DMS 273 (cell line): ENCODE results near the gene PKLR.
"Not testable (repeated sequence)": the region's sequence is repeated elsewhere in the genome, so short reads cannot be mapped to it uniquely, and the experiment has no call there.

Experiments used
- DNase-seq: peaks from one replicate; lab custom pipeline; 2025; ENCODE audit not compliant: unreplicated experiment; lab: John Stamatoyannopoulos, UW

Gene PKLR

DNA sequence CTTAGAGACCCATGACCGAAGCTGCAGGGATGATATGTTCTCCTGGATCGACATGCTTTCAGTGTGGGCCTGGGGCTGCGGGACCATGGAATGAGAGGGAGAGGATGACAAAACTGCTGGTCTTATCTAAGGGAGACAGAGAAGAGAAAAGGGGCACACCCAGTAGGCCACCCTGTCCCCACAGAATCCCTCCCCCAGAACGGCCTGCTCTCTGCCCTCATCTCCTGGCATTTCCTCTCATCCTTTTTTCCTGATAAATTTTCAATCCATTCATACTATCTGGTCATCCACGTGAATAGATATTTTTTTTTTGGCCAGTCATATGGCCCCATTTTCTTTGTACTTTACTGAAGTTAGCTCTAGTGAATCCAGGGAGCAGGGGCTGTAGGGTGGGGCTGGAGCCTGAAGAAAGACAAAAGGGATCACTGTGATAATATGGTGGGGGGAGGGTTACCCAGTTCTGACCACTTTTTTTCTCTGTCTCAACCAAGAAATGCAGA, at the start of gene PKLR:
PKLR (minus strand) TSS at position 97 of the 500 bp plus-strand sequence; CDS start at position 54, 43 bp downstream.
- no peak for DNase-seq

DNA sequence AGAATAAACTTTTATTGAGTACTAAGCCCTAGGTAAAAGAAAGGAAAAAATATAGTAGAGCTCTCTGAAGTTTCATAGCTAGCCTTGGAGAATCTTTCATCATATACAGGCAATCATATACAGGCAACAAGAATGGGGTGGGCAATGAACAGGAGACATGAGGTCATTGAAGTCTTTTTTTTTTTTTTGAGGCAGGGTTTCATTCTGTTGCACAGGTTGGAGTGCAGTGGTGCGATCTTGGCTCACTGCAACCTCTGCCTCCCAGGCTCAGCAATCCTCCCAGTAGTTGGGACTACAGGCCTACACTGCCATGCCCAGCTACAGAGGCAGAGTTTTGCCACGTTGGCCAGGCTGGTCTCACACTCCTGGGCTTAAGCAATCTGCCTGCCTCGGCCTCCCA, 41.6 kb upstream of the PKLR start:
- DNase-seq, result no peak

DNA sequence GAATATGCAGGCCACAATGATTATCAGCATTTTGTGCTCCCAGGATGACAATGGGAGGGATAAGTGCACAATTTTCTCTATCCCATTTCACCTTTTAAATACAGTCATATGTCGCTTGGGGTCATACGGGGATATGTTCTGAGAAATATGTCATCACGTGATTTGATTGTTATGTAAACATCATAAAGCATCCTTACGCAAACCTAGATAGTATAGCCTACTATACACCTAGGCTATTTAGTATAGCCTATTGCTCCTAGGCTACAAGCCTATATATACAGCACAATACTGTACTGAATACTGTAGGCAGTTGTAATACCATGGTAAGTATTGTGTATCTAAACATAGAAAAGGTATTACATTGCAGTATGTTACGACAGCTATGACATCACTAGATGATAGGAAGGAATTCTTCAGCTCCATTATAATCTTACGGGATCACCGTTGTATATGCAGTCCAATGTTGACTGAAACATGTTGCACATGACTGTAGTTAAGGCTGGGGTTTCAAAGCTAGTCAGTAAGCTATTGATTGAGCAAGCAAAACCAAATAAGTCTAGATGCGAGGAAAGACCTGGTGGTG, 38.4 kb upstream of the PKLR start:
- no peak for DNase-seq

DNA sequence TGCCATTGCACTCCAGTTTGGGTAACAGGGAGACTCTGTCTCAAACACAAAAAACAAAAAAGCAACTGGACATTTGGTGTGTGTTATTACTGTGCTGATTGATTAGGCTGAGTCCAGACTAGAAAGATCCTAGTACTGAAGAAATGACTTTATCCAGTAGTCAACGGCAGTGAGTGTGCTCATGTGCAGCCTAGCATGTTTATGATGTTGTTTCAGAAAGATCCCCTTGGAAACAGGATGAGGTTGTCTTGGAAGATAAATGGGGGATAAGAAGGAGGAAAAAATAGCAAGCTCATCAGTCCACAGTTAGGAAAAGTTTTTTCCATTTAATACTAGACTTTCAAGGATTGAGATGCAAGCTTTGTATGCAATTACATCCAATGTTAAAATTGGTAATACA, 33.7 kb upstream of the PKLR start:
- no peak for DNase-seq

DNA sequence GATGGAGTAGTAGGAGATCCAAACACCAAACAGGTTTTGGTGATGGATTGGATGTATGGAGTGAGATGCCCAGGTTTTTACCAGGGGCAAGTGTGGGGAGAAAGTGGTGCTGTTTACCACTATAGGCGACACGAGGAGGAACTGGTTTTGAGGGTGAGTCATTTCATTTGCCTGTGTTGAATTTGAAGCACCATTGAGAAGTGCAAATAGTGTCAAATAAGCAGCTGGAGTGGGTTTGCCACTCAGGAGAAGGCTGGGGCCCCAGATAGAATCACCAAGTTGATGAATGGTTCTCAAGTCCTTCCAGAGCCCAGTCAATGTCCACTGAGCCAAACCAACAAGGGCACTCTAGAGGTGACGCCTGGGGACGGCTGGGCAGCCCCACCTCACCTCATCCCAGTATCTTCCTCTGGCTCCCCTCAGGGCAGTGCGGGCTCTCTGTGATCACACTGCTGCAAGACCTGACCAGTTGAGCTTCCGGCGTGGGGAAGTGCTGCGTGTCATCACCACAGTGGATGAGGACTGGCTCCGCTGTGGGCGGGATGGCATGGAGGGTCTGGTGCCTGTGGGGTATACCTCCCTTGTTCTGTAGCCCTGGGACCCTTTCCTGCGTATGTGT, 28.9 kb upstream of the PKLR start:
- no peak for DNase-seq

DNA sequence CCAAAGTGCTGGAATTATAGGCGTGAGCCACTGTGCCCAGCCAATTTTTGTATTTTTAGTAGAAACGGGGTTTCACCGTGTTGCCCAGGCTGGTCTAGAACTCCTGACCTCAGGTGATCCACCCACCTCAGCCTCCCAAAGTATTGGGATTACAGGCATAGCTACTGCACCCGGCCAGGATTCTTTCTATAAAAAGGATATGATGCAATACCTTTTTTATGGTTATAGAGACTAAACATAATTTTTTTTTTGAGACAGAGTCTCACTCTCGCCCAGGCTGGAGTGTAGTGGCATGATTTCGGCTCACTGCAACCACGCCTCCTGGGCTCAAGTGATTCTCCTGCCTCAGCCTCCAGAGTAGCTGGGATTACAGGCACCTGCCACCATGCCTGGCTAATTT, 27.6 kb upstream of the PKLR start:
- DNase-seq, result not testable (repeated sequence)

DNA sequence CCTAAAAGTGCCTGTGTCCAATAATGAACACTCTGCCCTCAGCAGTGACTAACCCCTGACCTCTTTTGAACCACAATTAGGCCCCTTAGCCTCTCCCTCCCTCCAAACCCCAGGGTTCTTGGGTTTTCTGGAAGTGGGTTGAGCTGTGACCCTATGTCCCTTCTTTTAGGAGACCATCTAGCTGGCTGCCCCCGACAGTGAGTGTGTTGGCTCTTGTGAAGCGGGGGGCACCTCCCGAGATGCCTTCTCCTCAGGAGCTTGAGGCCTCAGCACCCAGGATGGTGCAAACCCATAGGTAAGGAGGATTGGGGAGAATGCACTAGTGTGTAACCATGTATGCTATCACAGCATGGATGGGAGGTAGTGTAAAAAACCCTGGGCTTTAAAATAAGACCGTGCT, 26.7 kb upstream of the PKLR start:
- no peak for DNase-seq

DNA sequence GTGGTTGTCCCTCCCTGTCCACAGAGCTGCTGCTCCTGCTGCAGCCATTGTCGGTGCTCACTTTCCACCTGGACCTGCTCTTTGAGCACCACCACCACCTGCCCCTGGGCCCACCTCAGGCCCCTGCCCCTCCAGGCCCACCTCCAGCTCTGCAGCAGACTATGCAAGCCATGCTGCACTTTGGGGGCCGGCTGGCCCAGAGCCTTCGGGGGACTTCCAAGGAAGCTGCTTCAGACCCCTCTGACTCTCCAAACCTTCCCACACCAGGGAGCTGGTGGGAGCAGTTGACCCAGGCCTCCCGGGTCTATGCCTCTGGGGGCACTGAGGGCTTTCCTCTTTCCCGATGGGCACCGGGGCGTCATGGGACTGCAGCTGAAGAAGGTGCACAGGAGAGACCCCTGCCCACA, 25.4 kb upstream of the PKLR start:
- no peak for DNase-seq

DNA sequence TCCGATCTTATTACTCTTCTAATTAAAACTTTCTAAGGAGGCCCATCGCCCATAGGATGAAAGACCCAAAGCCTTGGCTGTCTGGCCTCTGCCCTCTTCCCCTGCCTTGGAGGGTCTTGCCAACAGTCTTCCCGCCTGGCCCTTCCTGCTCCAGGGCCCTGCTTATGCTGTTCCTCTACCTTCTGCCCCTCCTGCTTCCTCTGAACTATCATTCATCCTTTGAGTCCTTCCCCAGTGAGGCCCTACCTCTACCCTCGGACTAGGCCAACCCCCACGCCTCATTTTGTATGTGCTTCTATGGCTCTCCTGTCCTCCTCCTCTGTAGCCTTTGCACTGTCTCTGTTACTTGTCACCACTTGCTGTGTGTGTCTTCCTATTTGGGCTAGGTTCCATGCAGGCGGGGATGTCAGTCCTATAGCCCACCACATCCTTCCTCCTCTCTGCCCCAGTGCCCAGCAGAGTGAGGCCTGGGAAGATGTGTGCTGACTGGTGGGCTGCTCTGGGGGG, 24.8 kb upstream of the PKLR start:
- DNase-seq, result no peak

DNA sequence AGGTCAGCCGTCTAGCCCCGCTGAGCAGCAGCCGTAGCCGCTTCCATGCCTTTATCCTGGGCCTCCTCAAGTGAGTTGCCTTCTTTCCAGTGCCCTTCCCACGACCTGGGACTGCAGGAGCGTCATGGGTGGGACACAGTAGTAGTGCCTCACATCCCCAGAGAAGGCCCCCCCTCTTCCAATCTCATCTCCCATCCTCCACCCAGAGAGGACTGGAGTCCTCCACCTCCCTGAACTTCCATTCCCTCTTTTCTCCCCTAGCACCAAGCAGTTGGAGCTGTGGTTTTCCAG, 24.3 kb upstream of the PKLR start:
- no peak for DNase-seq

DNA sequence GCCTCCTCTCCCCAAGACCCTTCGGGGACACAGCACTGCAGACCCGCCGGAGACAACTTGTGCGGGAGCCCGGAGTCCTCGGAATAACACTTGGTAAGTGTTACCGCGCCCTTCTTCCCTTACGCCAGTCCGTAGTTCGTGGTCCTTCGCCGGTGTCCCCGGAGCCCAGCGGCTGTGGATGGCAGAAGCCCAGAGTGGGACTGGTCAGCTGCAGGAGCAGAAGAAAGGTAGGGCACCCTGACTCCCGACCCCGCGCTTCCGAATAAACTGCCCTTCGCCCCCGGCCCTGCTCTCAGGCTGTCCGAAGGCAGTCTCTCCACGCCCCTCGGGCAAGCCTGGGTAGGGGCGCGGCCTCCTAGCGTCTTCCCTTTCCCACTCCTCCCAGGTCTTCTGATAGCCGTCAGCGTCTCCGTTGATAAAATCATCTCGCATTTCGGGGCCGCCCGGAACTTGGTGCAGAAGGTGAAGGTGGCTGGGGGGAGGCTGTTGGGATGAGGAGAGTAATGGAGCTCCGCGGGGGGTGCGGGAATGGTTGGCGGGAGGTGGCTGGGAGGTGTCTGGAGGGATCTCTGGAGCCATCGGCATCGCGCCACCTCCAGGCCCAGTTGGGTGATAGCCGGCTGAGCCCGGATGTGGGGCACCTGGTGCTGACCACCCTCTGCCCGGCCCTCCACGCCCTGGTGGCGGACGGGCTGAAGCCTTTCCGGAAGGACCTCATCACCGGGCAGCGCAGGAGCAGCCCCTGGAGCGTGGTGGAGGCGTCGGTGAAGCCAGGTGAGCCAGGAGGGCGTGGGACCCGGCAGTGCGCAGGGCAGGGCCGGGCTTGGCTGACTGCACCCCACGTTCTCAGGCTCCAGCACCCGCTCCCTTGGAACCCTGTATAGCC, 23.7 kb upstream of the PKLR start:
- peak; percentile 84 for DNase-seq

DNA sequence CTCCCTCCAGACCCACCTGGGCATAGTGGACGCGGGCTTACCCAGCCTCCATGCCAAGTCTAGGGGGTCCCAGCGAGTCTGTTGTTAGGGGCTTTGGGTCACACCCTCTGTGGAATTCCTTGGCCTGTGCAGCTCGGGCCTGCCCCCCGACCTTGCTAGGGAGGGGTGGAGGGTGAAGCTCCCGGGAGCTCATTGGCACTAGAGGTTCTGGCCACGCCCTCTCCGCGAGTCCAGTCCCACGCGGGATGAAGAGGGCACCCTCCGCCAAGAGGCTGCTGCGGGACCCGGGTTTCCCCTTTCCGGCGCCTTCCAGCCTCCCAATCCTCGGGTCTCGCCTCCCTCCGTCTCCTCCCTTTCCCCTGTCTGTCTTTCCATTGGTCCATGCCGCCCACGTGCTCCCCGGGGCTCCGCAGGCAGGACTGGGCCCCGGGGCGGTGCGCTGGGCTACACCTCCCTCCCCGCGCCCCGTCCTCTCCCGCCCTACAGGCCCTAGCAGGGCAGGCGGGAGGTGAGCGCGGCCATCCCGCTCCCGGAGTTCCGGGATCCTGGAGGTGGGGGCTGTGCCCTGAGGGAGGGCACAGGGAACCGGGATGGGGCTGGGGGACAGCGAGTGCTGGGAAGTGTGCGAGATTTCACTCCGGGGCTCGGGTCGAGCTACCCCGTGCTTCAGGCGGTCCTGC, 22.9 kb upstream of the PKLR start:
- DNase-seq, result peak; percentile 99

DNA sequence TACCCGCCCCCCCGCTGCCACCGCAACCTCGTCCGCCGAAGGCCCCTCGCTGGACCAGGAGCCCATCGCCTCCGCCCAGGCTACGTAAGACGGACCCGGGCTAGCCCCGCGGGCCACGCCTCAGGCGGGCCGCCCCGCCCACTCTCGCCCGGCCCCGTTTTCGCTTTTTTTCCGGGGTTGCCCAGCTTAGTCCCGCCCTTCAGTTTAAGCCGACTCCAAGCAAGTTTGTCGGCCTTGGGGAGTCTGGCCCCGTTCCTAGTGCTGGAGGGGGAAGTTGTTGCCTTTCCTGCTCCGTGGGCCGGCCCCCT, 22.4 kb upstream of the PKLR start:
- DNase-seq, result peak; percentile 95

DNA sequence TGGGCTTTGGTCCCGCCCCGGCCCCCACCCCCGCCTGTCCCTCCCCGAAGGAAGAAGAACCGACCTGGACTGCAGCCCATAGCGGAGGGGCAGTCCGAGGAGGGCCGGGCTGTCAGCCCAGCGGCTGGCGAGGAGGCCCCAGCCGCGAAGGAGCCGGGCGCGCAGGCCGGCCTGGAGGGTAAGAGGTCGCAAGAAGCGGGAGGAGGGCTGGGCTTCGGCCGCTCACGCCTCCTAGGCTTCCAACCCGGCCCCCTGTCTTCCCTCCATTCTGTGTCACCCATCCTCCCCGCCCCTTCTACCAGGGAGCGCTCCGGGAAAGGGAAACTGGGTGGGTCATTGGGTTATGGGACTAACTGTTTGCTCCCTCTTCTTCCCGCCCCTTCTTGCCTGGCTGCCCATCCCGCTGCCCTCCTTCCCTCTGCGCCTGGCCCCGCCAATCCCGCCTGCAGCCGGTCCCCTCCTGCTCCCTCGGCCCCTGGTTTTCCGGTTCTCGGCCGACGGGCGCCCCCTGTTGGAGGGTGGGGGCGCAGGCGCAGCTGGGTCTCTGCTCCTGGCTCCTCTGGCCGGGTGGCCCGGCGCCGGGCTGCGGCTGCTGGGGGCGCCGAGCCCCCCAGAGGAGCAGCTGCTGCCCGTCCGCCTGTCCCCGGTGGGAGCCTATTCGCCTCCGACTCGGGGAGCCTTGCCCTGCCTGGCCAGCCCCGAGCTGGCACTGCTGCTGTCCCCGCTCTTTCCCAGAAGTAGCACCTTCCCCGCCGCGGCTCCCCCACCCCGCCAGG, 21.9 kb upstream of the PKLR start:
- peak; percentile 95 for DNase-seq

DNA sequence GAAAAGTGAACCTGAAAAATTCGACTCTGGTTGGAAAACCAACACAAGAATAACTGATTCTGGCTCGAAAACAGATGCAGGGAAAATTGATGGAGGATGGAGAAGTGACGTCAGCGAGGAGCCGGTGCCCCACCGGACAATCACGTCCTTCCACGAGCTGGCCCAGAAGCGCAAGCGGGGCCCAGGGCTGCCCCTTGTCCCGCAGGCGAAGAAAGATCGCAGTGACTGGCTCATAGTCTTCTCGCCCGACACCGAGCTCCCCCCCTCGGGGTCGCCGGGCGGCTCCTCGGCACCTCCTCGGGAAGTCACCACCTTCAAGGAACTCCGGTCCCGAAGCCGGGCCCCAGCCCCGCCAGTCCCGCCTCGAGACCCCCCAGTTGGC, 21.3 kb upstream of the PKLR start:
- peak; percentile 64 for DNase-seq

DNA sequence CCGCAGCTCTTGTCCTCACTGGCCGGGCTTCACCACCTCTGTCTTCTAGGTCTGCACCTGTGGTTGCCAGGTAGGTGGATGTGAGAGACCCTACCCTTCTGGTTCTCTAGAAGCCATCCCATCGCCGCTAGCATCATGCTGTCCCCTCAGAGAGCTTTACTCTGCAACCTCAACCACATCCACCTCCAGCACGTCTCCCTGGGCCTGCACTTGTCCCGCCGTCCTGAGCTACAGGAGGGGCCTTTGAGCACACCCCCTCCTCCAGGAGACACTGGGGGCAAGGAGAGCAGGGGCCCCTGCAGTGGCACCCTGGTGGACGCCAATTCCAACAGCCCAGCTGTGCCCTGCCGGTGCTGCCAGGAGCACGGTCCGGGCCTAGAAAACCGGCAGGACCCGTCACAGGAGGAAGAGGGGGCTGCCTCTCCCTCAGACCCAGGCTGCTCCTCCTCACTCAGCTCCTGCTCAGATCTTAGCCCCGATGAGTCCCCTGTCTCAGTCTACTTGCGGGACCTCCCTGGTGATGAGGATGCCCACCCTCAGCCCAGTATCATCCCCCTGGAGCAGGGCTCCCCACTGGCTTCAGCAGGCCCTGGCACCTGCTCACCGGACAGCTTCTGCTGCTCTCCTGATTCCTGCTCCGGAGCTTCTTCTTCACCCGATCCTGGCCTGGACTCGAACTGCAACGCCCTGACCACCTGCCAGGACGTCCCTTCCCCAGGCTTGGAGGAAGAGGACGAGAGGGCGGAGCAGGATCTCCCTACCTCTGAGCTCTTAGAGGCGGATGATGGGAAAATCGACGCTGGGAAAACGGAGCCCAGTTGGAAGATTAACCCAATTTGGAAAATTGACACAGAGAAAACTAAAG, 20.6 kb upstream of the PKLR start:
- peak; percentile 47 for DNase-seq

DNA sequence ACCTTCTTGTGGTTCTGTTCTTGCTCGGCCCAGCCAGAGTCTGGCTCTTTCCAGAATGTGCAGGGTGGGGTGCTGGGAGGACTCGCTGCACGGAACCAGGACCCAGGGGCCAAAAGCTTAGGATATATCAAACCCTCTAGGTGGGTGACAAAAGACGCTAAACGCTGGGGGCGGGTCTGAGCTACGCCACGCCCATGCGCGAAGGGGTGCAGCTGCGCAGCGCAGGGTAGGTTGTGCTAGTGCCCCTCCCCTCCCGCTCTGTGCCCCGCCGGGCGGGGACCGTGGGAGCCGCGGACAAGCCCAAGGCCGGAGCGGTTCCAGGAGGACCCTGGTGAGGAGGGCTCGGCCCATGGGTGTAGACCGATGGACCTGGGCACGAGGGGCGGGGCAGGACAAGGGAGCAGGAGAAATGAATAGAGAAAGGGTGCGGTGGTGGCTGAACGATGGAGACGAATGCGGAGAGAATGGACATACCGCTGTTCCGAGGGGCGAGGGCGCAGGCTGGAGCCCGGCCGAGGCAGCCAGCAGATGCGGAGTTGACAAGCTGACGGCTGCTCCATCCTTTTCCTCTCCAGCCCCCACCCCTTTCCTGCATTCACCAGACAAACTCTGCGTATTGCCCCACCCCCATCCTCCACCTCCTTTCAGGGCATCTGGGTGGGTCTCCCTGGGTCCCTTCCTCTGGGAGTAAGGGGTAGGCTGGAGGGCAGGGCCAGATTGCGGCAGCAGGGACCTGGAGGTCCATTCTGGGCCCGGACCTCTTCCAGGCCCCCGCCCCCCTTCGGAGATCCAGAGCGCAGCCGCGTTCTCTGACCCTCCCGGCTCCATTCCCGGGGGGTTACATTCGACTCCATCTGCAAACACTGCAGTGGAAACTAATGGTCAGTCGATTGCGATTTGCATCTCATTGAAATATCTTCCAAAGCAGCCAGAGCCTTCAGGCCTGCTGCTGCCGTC, 19.7 kb upstream of the PKLR start, which contains the start of gene RUSC1:
RUSC1 (plus strand) TSS at position 234 of the 957 bp plus-strand sequence. CDS start 880 bp downstream, outside the sequence.
- DNase-seq, result peak; percentile 56

DNA sequence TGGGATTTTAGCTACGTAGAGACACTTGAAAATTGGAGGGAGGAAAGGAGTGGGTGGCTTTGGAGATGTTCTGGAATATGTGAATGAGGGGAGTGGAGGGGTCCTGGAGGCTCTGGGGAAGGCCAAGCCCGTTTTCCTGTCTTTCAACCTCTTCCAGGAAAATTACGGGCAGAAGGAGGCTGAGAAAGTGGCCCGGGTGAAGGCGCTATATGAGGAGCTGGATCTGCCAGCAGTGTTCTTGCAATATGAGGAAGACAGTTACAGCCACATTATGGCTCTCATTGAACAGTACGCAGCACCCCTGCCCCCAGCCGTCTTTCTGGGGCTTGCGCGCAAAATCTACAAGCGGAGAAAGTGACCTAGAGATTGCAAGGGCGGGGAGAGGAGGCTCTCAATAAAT, 19.0 kb upstream of the PKLR start:
- no peak for DNase-seq

DNA sequence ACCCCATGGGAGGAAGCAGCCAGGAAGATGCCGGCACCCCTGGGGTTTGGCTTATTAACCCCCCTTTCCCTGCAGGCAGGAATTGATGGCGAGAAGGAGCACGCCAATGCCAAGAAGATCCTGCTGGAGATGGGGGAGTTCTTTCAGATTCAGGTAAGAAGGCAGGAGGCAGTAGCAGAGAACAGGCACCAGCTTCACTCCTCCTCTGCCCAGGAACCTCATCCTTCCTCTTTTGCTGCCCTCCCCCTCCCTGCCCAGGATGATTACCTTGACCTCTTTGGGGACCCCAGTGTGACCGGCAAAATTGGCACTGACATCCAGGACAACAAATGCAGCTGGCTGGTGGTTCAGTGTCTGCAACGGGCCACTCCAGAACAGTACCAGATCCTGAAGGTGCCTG, 18.3 kb upstream of the PKLR start:
- DNase-seq, result no peak
